H9 (cell line): Measurements from ENCODE around the gene PKD1. TPM values are rescaled to one million over a fixed set of nuclear protein-coding genes. Genes with fewer than 3 reads are reported as not detected.

Source experiments
- DNase-seq: peaks from one replicate; pipeline ENCODE4 v3.0.0-alpha.2; 2017
- H2AFZ ChIP-seq: one replicate; pipeline ENCODE4 v1.6.1; 2013; ENCODE audit warnings: mild to moderate bottlenecking, low read length, control low read depth, moderate library complexity
- H2AK5ac ChIP-seq: 2 replicates; pipeline ENCODE4 v1.6.1; 2013; ENCODE audit warnings: low read length, control low read depth, mixed read lengths; ENCODE audit not compliant: insufficient read length
- H2BK120ac ChIP-seq: one replicate; pipeline ENCODE4 v1.6.1; 2013; ENCODE audit warnings: low read depth, mild to moderate bottlenecking, low read length, control low read depth, inconsistent platforms; ENCODE audit not compliant: poor library complexity, severe bottlenecking
- H2BK12ac ChIP-seq: 2 replicates; pipeline ENCODE4 v1.6.1; 2013; ENCODE audit warnings: low read length, control low read depth, mixed read lengths, low read depth; ENCODE audit not compliant: insufficient read length
- H2BK15ac ChIP-seq: 2 replicates; pipeline ENCODE4 v1.6.1; 2013; ENCODE audit warnings: low read depth, low read length, control low read depth
- H2BK20ac ChIP-seq: one replicate; pipeline ENCODE4 v1.6.1; 2013; ENCODE audit warnings: low read depth, mild to moderate bottlenecking, low read length, control low read depth, inconsistent platforms; ENCODE audit not compliant: poor library complexity, severe bottlenecking
- H2BK5ac ChIP-seq: 2 replicates; pipeline ENCODE4 v1.6.1; 2013; ENCODE audit warnings: low read length, control low read depth, mixed read lengths; ENCODE audit not compliant: insufficient read length
- H3K14ac ChIP-seq: 2 replicates; pipeline ENCODE4 v1.6.1; 2013; ENCODE audit warnings: low read length, control low read depth; ENCODE audit not compliant: insufficient read depth
- H3K18ac ChIP-seq: 2 replicates; pipeline ENCODE4 v1.6.1; 2013; ENCODE audit warnings: low read depth, mild to moderate bottlenecking, mixed read lengths, low read length, control low read depth; ENCODE audit not compliant: insufficient read length
- H3K23ac ChIP-seq: 2 replicates; pipeline ENCODE4 v1.6.1; 2013; ENCODE audit warnings: low read length, control low read depth, mixed read lengths, low read depth; ENCODE audit not compliant: insufficient read length
- H3K23me2 ChIP-seq: 2 replicates; pipeline ENCODE4 v1.6.1; 2013; ENCODE audit warnings: low read depth, mild to moderate bottlenecking, mixed read lengths, low read length, control low read depth; ENCODE audit not compliant: insufficient read length, poor library complexity, severe bottlenecking
- H3K27ac ChIP-seq: 2 replicates; pipeline ENCODE4 v1.5.1; 2013; ENCODE audit warnings: low read length, control low read depth, mixed read lengths, low read depth; ENCODE audit not compliant: insufficient read length
- H3K27me3 ChIP-seq: 2 replicates; pipeline ENCODE4 v1.6.1; 2013; ENCODE audit warnings: low read length, control low read depth, inconsistent platforms; ENCODE audit not compliant: insufficient read depth
- H3K4ac ChIP-seq: 2 replicates; pipeline ENCODE4 v1.6.1; 2013; ENCODE audit warnings: low read depth, mild to moderate bottlenecking, control low read depth, inconsistent platforms, low read length, moderate library complexity
- H3K4me1 ChIP-seq: 2 replicates; pipeline ENCODE4 v1.6.1; 2013; ENCODE audit warnings: low read length, control low read depth, inconsistent platforms; ENCODE audit not compliant: insufficient read depth
- H3K4me2 ChIP-seq: 2 replicates; pipeline ENCODE4 v1.6.1; 2013; ENCODE audit warnings: low read length, control low read depth, mixed read lengths; ENCODE audit not compliant: insufficient read length, insufficient read depth
- H3K56ac ChIP-seq: 2 replicates; pipeline ENCODE4 v1.6.1; 2013; ENCODE audit warnings: low read depth, mild to moderate bottlenecking, mixed read lengths, low read length, control low read depth; ENCODE audit not compliant: insufficient read length
- H3K79me1 ChIP-seq: 2 replicates; pipeline ENCODE4 v1.6.1; 2013; ENCODE audit warnings: low read depth, mild to moderate bottlenecking, moderate library complexity, low read length, control low read depth, inconsistent platforms; ENCODE audit not compliant: insufficient read depth, poor library complexity, severe bottlenecking
- H3K79me2 ChIP-seq: 2 replicates; pipeline ENCODE4 v1.6.1; 2013; ENCODE audit warnings: low read length, control low read depth, inconsistent platforms; ENCODE audit not compliant: insufficient read depth
- H3K9ac ChIP-seq: 2 replicates; pipeline ENCODE4 v1.6.1; 2013; ENCODE audit warnings: low read length, control low read depth, mixed read lengths; ENCODE audit not compliant: insufficient read length; ENCODE audit errors: extremely low read depth
- H3K9me3 ChIP-seq: one replicate; pipeline ENCODE4 v1.6.1; 2013; ENCODE audit warnings: low read depth, low read length, inconsistent platforms; ENCODE audit not compliant: control insufficient read depth
- H3T11ph ChIP-seq: one replicate; pipeline ENCODE4 v1.6.1; 2013; ENCODE audit warnings: mild to moderate bottlenecking, low read length, control low read depth, inconsistent platforms
- H4K20me1 ChIP-seq: one replicate; pipeline ENCODE4 v1.6.1; 2013; ENCODE audit not compliant: control insufficient read depth, insufficient read length, insufficient read depth
- H4K5ac ChIP-seq: 2 replicates; pipeline ENCODE4 v1.6.1; 2013; ENCODE audit warnings: low read depth, mild to moderate bottlenecking, mixed read lengths, low read length, control low read depth; ENCODE audit not compliant: insufficient read length
- H4K8ac ChIP-seq: replicated peaks from 2 replicates; pipeline ENCODE4 v1.6.1; 2013; ENCODE audit warnings: low read length, control low read depth, mixed read lengths, low read depth; ENCODE audit not compliant: insufficient read length
- H4K91ac ChIP-seq: 2 replicates; pipeline ENCODE4 v1.6.1; 2013; ENCODE audit warnings: low read depth, mild to moderate bottlenecking, moderate library complexity, mixed read lengths, low read length, control low read depth; ENCODE audit not compliant: insufficient read length
- H3K27ac Mint-ChIP-seq, 3 experiments: 2 replicates in 2 of 3; 3 replicates in 1 of 3; pipeline ENCODE4 v1.8.0; 2020 to 2021; ENCODE audit warnings: mixed read lengths in 3 of 3, mild to moderate bottlenecking in 1 of 3, moderate library complexity in 1 of 3
- H3K27me3 Mint-ChIP-seq: 2 replicates; pipeline ENCODE4 v1.8.0; 2021; ENCODE audit warnings: low read depth, mild to moderate bottlenecking, moderate library complexity, mixed read lengths
- H3K36me3 Mint-ChIP-seq, 3 experiments: 2 replicates in 2 of 3; 3 replicates in 1 of 3; pipeline ENCODE4 v1.8.0; 2020 to 2021; ENCODE audit warnings: low read depth in 3 of 3, mixed read lengths in 3 of 3; ENCODE audit not compliant: insufficient read depth in 1 of 3
- H3K4me1 Mint-ChIP-seq, 2 experiments: 2 replicates each; pipeline ENCODE4 v1.8.0; 2020; ENCODE audit warnings: mixed read lengths in 2 of 2
- H3K4me3 Mint-ChIP-seq, 2 experiments: 2 replicates in 1 of 2; 3 replicates in 1 of 2; pipeline ENCODE4 v1.8.0; 2020 to 2021; ENCODE audit warnings: mild to moderate bottlenecking in 2 of 2, mixed read lengths in 2 of 2, moderate library complexity in 1 of 2
- H3K9me3 Mint-ChIP-seq, 2 experiments: 2 replicates in 1 of 2; 3 replicates in 1 of 2; pipeline ENCODE4 v1.8.0; 2020; ENCODE audit warnings: mild to moderate bottlenecking in 2 of 2, mixed read lengths in 2 of 2, moderate library complexity in 1 of 2
- CTCF ChIP-seq: fragments of 200-600 bp; sonication (generic); conservative IDR thresholded peaks from 3 replicates; pipeline ENCODE4 v1.8.0; 2021; ENCODE audit warnings: antibody characterized with exemption, mild to moderate bottlenecking
- WGBS: extraction: QIAGEN DNeasy Blood & Tissue Kit; methylation state at CpG from one replicate; pipeline ENCODE4 v1.1.7; 2013; ENCODE audit warnings: missing lambda C conversion rate, low lambda C conversion rate, mixed read lengths; ENCODE audit not compliant: insufficient read length; ENCODE audit errors: extremely low coverage; 5-methylcytosine and 5-hydroxymethylcytosine counted together
- total RNA-seq: library from RNA; stranded (reverse); gene quantifications from 2 replicates; pipeline ENCODE4 v1.2.1, GENCODE V29; 2021

The PKD1 gene
- total RNA-seq, 1 experiment from 2014 or later = 88.0 TPM

- Histone ChIP-seq H3K79me2 (no peaks in the 10 kb centered on the region), H2BK5ac (no peak overlapping the region), H3K56ac (no peak overlapping the region), H4K20me1 (no peaks in the 10 kb centered on the region), H3K14ac (no peak overlapping the region), H3K18ac (no peak overlapping the region), H4K91ac (no peak overlapping the region), H3K9ac (no peak overlapping the region), H3K27ac (no peak overlapping the region), H4K5ac (no peak overlapping the region), H3K79me1 (no peaks in the 10 kb centered on the region), H3K23me2 (peaks cover 4% of the 10 kb centered on the region), H3K23ac (no peak overlapping the region), H3K4ac (no peak overlapping the region), H3K27me3 (no peaks in the 10 kb centered on the region), H2BK12ac (no peak overlapping the region), H2BK120ac (no peak overlapping the region), H3K4me1 (no peaks in the 10 kb centered on the region), H4K8ac (no peak overlapping the region), H2BK20ac (no peak overlapping the region), H2AFZ (no peak overlapping the region), H3K4me2 (no peak overlapping the region), H2BK15ac (no peak overlapping the region; the same call in 1 of the 2 replicates), H3K9me3 (no peaks in the 10 kb centered on the region), H3T11ph (no peak overlapping the region), H2AK5ac (no peak overlapping the region)
- H3K36me3 Mint-ChIP-seq = peaks cover 11 to 40% (median 37%) of the 10 kb centered on the region in 3 experiments
- H3K4me1 Mint-ChIP-seq = peaks cover 3 to 4% of the 10 kb centered on the region in 2 experiments
- no peak for TF ChIP-seq CTCF
- no CpG with 5 or more reads among the region's 18 CpGs for WGBS
- H3K4me3 Mint-ChIP-seq = peak overlapping the region in 1 of 2 experiments; percentile 40; a peak in 1 of 5 replicates
- H3K27me3 Mint-ChIP-seq = no peaks in the 10 kb centered on the region
- H3K9me3 Mint-ChIP-seq = no peaks in the 10 kb centered on the region
- no peak for DNase-seq
- H3K27ac Mint-ChIP-seq = 0 out of 7 replicates have a peak overlapping the region, but pooled peaks of 1 of the 3 experiments have one; percentile 65
Measured at GRCh38 chr16:2177101-2177500, 41.4 kb upstream of the PKD1 start.
